ENCODE measurements around the gene FUT6.
"Not testable (repeated sequence)": the region's sequence is repeated elsewhere in the genome, so short reads cannot be mapped to it uniquely, and the experiment has no call there.

FUT6 gene

GRCh38 chr19:5839065-5840017 lies at the start of gene FUT6:
TSS of gene FUT6 (minus strand) at chr19:5839702. CDS start at chr19:5832567, 7,135 bp downstream.
- DNase-seq = no peak

- DNase-seq = not testable (repeated sequence)
Measured at GRCh38 chr19:5884065-5884811, 44.7 kb upstream of the FUT6 start.

- DNase-seq = not testable (repeated sequence)
Measured at GRCh38 chr19:5883157-5883873, 43.8 kb upstream of the FUT6 start.

DNA sequence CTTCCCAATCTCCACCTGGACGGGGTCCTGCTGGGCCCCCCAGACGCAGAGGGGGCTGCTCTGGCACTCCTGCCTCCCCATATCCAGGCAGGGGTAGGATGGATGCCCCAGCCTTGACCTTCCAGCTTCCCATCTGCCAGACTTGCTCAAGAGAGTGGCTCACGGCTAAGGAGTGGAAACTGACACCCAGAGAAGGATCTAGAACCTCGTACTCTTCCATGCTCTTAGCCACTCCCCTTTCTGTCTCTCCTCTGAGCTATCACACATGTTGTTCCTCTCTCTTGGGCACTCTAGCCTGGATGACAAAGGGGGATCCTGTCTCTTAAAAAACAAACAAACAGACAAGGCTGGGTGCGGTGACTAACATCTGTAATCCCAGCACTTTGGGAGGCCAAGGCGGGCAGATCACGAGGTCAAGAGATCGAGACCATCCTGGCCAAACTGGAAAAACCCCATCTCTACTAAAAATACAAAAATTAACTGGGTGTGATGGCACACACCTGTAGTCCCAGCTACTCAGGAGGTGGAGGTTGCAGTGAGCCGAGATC lies 43.0 kb upstream of the FUT6 start:
- DNase-seq = no peak

DNA sequence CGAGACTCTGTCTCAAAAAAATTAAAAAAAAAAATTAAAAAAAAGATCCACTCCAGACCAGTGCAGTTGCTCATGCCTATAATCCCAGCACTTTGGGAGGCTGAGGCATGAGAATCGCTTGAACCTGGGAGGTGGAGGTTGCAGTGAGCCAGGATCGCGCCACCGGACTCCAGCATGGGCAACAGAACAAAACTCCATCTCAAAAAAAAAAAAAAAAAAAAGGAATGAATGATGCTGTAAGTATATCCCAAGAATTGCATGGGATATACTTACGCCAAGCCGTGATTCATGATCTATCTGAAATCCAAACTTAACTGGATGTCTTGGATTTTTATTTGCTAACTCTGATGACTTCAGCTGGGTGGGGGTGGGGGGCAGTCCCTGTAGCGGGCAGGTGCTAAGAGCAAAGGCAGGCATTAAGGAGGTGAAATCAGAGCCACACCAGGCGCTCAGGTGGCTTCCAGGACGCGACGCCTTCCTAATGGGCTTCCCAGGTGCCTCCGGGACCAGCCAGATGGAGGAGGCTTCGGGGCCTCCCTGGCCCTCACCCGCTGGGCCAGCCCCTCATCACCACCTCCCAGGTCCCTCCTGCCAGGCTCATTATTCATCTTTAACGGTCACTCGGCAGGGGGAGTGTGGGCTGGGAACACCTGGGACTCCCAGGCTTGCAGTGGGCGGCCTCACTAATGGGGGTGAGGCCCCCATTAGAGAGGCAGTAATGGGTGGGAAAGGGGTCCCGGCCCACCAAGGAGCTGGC lies 42.2 kb upstream of the FUT6 start:
- peak; percentile 50 to 67 for DNase-seq

DNA sequence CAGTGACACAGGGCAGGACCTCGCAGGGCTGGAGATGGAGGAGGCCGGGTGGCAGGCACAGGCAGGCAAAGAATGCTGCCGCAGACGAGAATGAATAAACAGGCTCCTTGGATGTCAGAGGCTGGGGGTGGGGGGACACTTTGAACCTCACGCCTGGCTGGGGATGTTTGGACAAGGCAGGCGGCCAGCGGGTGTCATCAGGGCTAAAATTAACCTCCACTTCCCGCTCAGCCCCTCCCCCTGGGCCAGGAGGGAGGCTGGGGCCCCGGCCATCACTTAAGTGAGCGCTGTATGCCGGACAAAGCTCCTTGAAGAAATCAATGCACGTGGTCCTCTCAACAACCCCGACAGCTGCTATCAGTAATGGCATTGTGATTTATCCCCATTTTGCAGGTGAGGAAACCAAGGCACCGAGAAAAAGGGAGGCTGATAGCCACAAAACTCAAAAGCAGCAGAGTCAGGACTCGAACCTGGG lies 41.1 kb upstream of the FUT6 start:
- peak; percentile 64 to 83 for DNase-seq

DNA sequence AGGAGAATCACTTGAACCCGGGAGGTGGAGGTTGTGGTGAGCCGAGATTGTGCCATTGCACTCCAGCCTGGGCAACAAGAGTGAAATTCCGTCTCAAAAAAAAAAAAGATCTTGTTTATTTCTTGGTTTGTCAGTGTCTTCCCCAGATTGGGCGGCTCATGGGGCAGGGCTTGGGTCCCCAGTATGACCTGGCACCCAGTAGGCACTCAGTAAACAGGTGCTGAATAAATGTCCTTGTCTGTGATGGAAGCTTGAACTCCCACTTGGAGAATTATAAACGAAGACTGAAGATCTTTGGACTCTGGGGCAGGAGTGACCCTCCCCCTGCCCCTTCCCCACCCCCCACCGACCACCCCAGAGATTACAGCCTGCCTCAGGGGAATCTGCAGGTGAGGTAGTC lies 40.7 kb upstream of the FUT6 start:
- DNase-seq = no peak

GRCh38 chr19:5877882-5878281 lies 38.4 kb upstream of the FUT6 start:
- DNase-seq = no peak

GRCh38 chr19:5877427-5877826 lies 37.9 kb upstream of the FUT6 start:
- no peak for DNase-seq

DNA sequence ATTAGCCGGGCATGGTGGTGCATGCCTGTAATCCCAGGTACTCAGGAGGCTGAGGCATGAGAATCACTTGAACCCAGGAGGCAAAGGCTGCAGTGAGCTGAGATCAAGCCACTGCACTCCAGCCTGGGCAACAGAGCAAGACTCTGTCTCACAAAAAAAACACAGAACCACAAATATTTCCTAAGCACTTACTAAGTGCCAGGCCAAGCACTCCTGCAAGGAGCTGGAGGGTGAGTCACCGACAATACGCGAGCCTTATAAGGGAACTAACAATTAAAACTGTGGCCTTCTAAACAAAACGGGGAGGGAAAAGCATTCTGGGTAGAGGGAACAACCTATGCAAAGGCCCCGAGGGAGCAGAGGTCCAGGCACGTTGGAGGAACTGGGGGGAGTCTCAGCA lies 35.0 kb upstream of the FUT6 start:
- DNase-seq = not testable (repeated sequence)

GRCh38 chr19:5873617-5874199 lies 34.2 kb upstream of the FUT6 start:
- no peak for DNase-seq

DNA sequence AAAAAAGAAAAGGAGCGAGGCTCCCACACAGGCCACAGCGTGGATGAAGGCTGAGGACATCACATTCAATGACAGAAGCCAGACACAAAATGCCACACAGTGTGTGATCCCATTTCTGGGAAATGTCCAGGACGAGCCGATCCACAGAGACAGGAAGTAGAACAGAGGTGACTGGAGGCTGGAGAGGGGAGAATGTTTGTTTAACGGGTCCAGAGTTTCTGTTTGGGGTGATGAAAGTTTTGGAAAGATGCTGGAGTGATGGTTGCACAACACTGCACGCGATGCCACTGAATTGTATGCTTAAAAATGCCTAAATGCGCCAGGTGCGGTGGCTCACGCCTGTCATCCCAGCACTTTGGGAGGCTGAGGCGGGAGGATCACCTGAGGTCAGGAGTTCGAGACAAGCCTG lies 31.5 kb upstream of the FUT6 start:
- no peak for DNase-seq

DNA sequence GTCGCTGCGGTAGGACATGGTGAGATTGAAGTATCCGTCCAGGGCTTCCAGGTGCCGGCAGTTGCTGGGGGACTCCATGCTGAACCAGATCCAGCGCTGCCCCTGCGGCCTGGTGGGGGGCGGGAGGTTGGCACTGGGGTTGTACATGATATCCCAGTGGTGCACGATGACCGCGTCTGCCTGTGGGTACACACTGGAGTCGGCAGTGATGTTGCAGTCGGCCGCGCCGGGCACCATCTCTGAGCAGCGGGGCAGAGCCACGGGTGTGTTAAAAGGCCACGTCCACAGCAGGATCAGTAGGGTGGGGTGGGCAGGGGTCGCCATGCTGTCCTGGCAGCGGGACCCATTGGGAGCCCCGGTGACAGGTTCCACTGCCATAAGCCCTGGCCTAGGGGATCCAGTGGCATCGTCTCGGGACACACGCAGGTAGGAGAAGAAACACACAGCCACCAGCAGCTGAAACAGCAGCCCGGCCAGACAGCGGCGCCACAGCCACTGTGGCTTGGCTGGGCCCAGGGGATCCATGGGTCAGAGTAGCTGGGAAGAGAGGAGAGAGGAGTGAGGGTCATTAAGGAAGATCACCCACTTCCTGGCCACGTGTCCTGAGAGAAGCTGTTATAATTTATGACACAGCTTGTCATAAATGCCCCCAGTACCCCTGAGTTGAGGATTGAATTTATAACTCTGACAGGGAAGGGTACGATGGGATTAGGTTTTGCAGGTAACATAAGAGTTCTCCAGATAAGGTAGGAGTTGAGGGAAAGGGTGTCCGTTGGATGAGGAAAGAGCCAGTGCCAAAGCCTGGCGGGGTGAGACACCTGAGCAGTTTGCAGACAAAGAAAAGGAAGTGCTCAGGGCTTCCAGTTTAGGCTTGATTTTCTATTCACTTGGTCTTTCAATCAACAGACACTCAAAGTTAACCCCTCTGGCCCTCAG lies 28.0 kb upstream of the FUT6 start:
- DNase-seq = no peak

DNA sequence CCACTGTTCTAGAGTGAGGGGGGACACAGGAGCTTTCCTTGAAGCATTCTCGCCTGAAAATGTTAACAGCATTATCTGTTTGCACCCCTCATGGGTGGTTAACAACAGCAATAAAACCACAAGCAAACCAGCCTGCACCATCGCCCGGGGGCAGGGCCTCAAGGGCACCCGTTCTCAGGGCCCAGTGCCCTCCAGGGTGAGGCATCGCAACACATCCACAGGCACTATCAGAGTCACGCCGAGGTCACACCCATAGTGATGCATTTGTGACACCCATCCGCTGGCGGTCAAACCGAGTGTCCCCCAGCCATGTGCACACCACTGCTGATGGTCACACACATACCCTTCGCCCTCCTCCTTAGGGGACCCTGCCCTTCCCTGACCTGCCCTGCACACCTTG lies 26.3 kb upstream of the FUT6 start:
- no peak for DNase-seq

DNA sequence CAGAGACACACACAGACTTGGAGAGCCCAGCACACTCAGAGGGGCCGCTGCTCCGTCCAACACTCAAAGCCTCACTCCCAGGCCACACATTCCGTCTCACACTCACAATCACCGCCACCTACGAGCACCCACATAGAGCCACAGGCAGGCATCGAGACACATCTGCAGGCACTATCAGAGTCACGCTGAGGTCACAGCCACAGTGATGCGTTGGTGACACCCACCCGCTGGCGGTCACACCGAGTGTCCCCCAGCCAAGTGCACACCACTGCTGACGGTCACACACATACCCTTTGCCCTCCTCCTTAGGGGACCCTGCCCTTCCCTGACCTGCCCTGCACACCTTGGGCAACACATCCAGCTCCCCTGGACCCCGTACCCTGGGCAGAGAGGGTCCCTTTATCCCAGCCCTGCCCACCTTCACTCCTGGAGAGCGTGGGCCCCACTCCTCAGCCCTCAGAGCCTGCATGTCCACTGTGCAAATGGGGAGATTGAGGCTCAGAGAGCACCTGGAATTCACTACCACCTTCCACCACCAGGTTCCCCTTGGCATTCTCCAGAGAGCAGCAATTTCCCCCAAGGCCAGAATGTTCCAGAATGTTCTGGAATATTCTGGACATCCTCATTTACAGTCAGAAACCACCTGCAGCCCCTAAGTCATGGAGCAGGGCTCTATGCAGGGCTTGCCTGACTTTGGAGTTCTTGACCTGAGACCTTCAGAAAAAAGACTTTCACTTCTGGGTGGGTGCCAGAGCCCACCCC lies 25.4 kb upstream of the FUT6 start:
- no peak for DNase-seq

GRCh38 chr19:5864013-5864720 lies 24.7 kb upstream of the FUT6 start:
- DNase-seq = no peak

DNA sequence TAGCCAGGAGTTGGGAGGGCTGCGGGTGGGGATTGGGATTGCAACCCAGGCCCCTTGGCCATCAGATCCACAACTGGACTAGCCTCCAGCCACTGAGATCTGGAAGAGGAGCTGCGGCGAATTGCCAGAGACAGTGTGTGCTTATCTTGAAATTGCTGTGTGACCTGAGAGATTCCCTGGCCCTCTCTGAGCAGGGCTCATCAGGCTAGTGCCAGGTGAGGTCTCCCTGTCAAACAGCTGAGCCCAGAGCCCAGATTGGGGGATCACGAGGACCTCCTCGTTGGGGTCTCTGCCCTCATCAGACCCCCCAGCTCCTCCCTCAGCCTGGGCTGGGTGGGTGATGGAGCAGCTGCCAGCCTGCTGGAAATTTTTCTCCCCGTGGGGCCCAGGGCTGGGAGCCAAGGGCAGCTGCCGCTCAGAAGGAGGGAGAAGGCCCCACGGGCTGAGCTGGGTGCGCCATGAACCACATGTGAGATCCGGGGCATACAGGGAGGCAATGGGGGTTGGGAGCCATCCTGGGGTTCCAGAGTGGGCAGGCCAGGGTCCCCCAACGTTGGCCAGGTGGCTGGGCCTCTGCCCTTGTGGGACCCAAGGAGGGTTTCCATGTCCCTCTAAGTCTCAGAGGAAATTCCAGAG lies 23.6 kb upstream of the FUT6 start:
- DNase-seq = no peak

Measured in SHP77 (cell line).